DMS114 treated with DMSO at 0.1 percent for 48 hours (cell line): ENCODE results near the gene PLXNC1.

Source experiments
- DNase-seq: peaks from one replicate; lab custom pipeline; 2025; ENCODE audit not compliant: unreplicated experiment; lab: John Stamatoyannopoulos, UW

Gene PLXNC1

DNA sequence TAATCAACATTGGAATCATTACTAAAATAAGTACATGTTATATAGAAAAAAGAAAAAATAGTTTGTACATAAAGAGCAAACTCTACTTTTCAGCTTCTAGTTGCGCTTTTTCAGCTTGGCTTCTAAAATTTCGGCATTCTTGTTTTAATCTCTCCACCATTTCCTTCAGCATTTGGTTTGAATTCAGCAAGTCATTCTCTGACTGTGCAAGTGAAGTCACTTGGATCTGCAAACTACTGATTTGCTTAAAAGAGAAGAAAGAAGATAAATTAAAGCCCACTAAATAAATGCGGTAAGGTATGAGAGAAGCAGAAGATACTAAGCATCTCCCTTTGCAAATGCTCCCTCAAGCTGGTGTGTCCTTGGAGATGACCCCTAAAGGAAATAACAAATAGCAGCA, 185.0 kb downstream of the PLXNC1 start:
- DNase-seq, result no peak

DNA sequence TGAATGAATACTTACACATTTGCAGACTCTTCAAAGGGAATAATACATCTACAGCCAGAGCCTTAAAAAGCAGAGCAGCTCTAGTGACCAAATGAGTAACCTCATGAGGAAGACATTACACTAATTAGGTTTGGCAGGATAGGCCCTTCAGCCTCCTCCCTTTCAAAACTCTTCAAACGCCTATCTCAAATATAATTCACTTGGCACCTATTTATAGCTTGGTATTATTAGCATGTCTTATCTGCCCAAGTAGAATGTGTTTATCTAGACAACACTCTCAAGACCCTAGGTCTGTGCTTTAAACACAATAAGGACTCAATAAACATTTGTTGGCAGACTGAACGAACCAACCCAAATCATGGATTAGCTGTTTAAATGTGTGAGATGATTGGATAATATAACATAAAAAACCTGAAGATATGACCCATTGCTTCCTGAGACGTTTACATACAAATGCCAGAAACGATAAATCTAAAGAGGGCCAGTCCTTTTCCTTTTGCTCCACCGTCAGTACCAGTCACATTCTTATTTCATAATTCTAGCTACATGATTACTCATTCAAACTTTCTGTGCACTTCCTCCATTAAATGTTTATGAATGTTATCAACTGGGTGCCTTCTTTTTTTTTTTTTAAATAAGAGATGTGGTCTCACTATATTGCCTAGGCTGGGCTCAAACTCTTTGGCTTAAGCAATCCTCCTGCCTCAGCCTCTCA, 188.0 kb downstream of the PLXNC1 start:
- DNase-seq, result no peak

DNA sequence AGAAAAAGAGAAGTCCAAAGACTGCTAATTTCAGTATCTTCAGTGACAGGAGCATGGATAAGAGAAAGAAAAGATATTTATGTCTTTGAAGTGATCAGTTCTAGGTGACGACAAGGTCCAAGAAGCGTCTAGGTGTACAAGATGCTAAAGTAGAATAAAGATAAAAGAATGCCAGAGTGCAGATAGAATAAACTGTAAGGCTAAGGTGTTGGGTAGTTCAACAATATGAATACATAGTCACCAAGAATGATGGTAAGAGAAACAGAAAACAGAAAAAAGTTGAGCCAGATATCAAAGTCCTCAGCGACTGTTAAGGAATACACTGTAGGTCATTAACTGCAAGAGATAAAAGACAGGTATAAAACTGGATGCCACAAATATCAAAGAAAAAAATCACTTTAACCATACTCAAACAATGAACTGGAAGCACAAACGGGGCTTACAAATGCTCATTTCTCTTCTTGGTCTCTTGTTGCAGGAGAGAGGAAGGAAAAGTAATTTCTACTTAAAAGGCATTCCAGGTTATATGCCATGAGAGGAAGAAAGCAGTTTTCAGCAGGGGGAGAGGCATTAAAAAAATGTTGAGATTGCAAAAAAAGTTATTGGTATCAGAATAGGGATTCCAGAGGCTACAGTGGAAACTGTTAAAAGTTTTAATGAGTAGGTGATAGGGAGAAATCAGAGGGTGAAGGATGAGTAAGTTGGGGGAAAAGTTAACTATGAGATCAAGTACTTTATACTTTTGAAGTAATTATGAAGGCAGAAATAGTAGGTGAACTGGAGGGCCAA, 189.8 kb downstream of the PLXNC1 start:
- no peak for DNase-seq

DNA sequence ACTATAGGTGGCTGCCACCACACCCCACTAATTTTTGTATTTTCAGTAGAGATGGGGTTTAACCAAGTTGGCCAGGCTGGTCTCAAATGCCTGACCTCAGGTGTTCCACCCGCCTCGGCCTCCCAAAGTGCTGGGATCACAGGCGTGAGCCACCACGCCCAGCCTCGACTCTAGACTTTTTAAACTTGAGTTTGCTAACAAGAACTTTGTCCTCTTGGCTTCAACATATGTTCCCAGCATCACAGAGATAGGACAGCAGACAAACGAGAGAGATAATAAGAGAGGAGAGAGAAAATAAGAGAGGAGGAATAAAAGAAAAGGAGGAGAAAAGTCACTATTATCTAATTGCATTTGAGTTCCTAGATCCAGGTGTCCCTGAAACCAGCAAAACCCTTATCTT, 192.2 kb downstream of the PLXNC1 start:
- DNase-seq, result no peak

DNA sequence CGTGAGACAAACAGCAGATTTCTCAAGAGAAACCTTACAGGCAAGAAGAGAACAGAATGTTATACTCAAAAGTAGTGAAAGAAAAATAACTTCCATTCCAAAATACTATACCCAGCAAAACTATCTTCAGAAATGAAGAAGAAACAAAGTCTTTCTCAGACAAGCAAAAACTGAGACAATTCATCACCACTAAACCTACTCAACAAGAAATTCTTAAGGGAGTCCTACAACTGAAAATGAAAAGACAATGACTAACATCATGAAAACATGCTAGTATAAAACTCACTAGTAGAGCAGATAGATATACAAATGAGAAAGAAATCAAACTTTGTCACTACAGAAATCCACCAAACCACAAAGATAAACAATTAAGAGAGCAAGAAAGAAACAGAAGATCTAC, 204.8 kb downstream of the PLXNC1 start:
- no peak for DNase-seq
